ENCODE measurements around the gene DIP2B.
"Not testable (repeated sequence)": the region's sequence is repeated elsewhere in the genome, so short reads cannot be mapped to it uniquely, and the experiment has no call there.

Gene DIP2B

GRCh38 chr12:50666023-50666422, 161.2 kb downstream of the DIP2B start:
- no peak overlapping the region for H3K4me3 ChIP-seq (ENCODE audit: control insufficient read depth, low read depth, low read length)
- no peak for DNase-seq (ENCODE audit: low read depth)
- TF ChIP-seq, protein P1, sequence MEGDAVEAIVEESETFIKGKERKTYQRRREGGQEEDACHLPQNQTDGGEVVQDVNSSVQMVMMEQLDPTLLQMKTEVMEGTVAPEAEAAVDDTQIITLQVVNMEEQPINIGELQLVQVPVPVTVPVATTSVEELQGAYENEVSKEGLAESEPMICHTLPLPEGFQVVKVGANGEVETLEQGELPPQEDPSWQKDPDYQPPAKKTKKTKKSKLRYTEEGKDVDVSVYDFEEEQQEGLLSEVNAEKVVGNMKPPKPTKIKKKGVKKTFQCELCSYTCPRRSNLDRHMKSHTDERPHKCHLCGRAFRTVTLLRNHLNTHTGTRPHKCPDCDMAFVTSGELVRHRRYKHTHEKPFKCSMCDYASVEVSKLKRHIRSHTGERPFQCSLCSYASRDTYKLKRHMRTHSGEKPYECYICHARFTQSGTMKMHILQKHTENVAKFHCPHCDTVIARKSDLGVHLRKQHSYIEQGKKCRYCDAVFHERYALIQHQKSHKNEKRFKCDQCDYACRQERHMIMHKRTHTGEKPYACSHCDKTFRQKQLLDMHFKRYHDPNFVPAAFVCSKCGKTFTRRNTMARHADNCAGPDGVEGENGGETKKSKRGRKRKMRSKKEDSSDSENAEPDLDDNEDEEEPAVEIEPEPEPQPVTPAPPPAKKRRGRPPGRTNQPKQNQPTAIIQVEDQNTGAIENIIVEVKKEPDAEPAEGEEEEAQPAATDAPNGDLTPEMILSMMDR (IDR thresholded peaks at IDR 0.05; ENCODE audit: control insufficient read depth, insufficient read depth, low read depth, low read length, missing control alignments) = no peak

GRCh38 chr12:50672158-50672557, 167.4 kb downstream of the DIP2B start:
- TF ChIP-seq, protein P1 (IDR thresholded peaks at IDR 0.05; ENCODE audit: control insufficient read depth, insufficient read depth, low read depth, low read length, missing control alignments) = no peak
- H3K4me3 ChIP-seq (ENCODE audit: control insufficient read depth, low read depth, low read length) = no peak overlapping the region
- DNase-seq (ENCODE audit: low read depth) = no peak

- TF ChIP-seq, protein P1 (IDR thresholded peaks at IDR 0.05; ENCODE audit: control insufficient read depth, insufficient read depth, low read depth, low read length, missing control alignments) = no peak
- H3K4me3 ChIP-seq (ENCODE audit: control insufficient read depth, low read depth, low read length) = no peak overlapping the region
- no peak for DNase-seq (ENCODE audit: low read depth)
These were observed 172.0 kb downstream of the DIP2B start for GRCh38 chr12:50676756-50677155.

DNA sequence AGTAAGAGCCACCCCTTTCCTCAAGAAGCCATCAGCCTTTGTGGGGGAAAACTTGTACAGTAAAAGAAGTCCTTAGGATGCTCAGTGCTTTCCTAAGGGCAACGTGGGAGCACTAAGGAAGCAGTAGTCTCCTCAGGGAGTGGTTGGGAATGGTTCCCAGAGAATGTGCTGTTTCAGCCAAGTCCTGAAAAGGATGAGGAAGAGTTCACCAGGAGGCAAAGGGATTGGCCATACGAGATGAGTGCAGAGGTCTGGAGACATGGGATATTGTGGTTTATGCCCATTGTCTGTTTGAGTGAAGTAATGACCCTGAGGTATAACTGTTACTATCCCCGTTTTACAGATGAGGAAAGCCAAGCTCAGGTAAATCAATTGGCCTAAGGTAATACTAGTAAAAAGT, 173.1 kb downstream of the DIP2B start:
- no peak for DNase-seq (ENCODE audit: low read depth)
- TF ChIP-seq, protein P1 (IDR thresholded peaks at IDR 0.05; ENCODE audit: control insufficient read depth, insufficient read depth, low read depth, low read length, missing control alignments) = no peak
- no peak overlapping the region for H3K4me3 ChIP-seq (ENCODE audit: control insufficient read depth, low read depth, low read length)

DNA sequence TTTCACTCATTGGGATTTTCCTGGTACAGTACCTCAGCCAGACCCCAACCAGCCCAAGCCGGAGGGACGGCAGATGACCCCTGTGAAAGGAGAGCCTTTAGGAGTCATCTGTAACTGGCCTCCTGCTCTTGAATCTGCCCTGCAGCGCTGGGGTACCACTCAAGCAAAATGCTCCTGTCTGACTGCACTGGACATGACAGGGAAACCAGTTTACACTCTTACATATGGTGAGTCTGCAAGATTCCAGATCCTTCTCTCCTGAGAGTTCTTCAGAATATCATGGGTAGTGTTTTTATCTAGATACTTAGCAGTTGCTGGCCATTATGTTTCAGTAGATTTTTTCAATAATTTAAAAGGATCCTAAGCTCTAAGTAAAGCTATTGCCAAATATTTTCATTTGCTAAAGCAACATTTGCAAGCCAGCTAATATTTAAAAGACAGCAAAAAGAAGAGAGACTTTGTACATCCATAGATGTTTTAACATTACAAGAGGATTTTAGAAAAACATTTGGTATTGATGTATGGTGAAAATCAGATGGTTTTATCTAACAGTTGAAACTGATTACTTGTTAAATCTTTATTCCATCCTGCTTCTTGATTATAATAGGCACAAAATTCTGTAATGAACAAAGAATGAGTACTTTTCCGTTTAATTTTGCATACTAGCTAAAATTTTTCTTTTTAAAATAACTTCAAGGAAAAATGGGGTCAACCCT, 174.0 kb downstream of the DIP2B start:
- TF ChIP-seq, protein P1 (IDR thresholded peaks at IDR 0.05; ENCODE audit: control insufficient read depth, insufficient read depth, low read depth, low read length, missing control alignments) = no peak
- DNase-seq (ENCODE audit: low read depth) = no peak
- no peak overlapping the region for H3K4me3 ChIP-seq (ENCODE audit: control insufficient read depth, low read depth, low read length)

- TF ChIP-seq, protein P1 (IDR thresholded peaks at IDR 0.05; ENCODE audit: control insufficient read depth, insufficient read depth, low read depth, low read length, missing control alignments) = no peak
- H3K4me3 ChIP-seq (ENCODE audit: control insufficient read depth, low read depth, low read length) = no peak overlapping the region
- DNase-seq (ENCODE audit: low read depth) = no peak
These were observed 174.8 kb downstream of the DIP2B start for GRCh38 chr12:50679612-50680011.

- not testable (repeated sequence) for H3K4me3 ChIP-seq (ENCODE audit: control insufficient read depth, low read depth, low read length); DNase-seq (ENCODE audit: low read depth)
These were observed 176.3 kb downstream of the DIP2B start for GRCh38 chr12:50681064-50681463.

All from AG09309 (cell line).